HCT116 (cell line): Measurements from ENCODE around the gene PTGER4.

Source experiments
- EGR1 ChIP-seq: IDR thresholded peaks from 2 replicates; pipeline ENCODE4 v1.6.1; 2012; ENCODE audit warnings: low read depth
- ELF1 ChIP-seq: IDR thresholded peaks from 2 replicates; pipeline ENCODE4 v1.6.1; 2012; ENCODE audit warnings: low read depth, borderline replicate concordance
- EZH2 ChIP-seq: fragments of 200-600 bp; sonication (generic); IDR thresholded peaks from 2 replicates; pipeline ENCODE4 v1.6.1; 2017; ENCODE audit warnings: antibody characterized with exemption, mixed run types
- EZH2phosphoT487 ChIP-seq: fragments of 200-600 bp; IDR thresholded peaks from 2 replicates; pipeline ENCODE4 v1.6.1; 2018; ENCODE audit warnings: antibody characterized with exemption, borderline replicate concordance
- POLR2A ChIP-seq: IDR thresholded peaks from 2 replicates; pipeline ENCODE4 v1.7.0; 2011; ENCODE audit warnings: borderline replicate concordance; ENCODE audit not compliant: insufficient read depth, insufficient read length; ENCODE audit errors: extremely low read depth
- POLR2AphosphoS5 ChIP-seq: IDR thresholded peaks from 2 replicates; pipeline ENCODE4 v1.6.1; 2011; ENCODE audit warnings: mild to moderate bottlenecking, low read depth, low read length, moderate library complexity
- RAD21 ChIP-seq: IDR thresholded peaks from 2 replicates; pipeline ENCODE4 v1.6.1; 2012; ENCODE audit warnings: low read depth, mild to moderate bottlenecking
- YY1 ChIP-seq: IDR thresholded peaks from 2 replicates; pipeline ENCODE4 v1.6.1; 2011; ENCODE audit warnings: low read length, low read depth, moderate library complexity, mild to moderate bottlenecking; ENCODE audit not compliant: insufficient replicate concordance; ENCODE audit errors: extremely low read depth
- TF ChIP-seq, protein P1 (sequence below): IDR thresholded peaks from 2 replicates; pipeline ENCODE4 v1.6.1; 2012; ENCODE audit warnings: low read depth
- TF ChIP-seq, protein P2 (sequence below), 3 experiments: fragments of 200-600 bp in 1 of 3; sonication (generic) in 1 of 3; IDR thresholded peaks in 2 of 3; conservative IDR thresholded peaks in 1 of 3; 2 replicates each; pipeline ENCODE4 v1.5.1; 2012 to 2017; ENCODE audit warnings: low read depth in 2 of 3, low read length in 2 of 3, antibody characterized with exemption in 1 of 3, borderline replicate concordance in 1 of 3, control low read depth in 1 of 3, mild to moderate bottlenecking in 1 of 3, mixed read lengths in 1 of 3, mixed run types in 1 of 3, moderate library complexity in 1 of 3; ENCODE audit not compliant: insufficient read depth in 1 of 3
- TF ChIP-seq, protein P3 (sequence below): IDR thresholded peaks from 2 replicates; pipeline ENCODE4 v1.6.1; 2012

DNA sequence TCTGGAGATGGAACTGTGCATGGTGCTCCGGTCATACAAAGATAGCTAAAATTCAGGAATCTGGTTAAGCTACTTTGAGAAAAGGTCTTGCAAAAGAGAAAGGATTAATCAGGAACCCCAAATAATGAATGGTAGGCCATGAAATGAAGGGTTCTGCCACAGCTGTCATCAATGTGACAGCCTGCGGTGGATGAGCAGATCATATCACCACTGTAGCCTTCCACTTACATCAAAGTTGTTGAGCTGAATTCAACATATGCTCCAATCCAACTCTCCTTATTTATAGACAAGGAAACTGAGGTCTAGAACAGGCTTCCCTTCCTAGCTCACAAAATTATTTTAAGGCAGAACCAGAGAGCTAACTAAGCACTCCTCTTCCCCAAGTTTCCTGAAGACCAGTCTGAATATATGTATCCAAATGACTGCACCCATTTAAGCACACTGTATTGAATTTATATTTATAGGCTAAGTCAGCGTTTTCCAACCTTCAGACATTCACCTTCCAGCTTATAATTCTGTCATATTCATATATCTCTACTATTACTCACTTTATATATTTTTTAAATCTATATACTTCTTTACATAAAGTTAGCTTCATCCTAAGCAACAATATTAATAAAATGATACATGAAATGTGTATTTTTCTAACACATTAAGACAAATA is 13.9 kb upstream of the PTGER4 start:
- TF ChIP-seq, protein P1, sequence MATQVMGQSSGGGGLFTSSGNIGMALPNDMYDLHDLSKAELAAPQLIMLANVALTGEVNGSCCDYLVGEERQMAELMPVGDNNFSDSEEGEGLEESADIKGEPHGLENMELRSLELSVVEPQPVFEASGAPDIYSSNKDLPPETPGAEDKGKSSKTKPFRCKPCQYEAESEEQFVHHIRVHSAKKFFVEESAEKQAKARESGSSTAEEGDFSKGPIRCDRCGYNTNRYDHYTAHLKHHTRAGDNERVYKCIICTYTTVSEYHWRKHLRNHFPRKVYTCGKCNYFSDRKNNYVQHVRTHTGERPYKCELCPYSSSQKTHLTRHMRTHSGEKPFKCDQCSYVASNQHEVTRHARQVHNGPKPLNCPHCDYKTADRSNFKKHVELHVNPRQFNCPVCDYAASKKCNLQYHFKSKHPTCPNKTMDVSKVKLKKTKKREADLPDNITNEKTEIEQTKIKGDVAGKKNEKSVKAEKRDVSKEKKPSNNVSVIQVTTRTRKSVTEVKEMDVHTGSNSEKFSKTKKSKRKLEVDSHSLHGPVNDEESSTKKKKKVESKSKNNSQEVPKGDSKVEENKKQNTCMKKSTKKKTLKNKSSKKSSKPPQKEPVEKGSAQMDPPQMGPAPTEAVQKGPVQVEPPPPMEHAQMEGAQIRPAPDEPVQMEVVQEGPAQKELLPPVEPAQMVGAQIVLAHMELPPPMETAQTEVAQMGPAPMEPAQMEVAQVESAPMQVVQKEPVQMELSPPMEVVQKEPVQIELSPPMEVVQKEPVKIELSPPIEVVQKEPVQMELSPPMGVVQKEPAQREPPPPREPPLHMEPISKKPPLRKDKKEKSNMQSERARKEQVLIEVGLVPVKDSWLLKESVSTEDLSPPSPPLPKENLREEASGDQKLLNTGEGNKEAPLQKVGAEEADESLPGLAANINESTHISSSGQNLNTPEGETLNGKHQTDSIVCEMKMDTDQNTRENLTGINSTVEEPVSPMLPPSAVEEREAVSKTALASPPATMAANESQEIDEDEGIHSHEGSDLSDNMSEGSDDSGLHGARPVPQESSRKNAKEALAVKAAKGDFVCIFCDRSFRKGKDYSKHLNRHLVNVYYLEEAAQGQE = no peak
- TF ChIP-seq EZH2 (no peak), ELF1 (no peak), POLR2A (no peak), POLR2AphosphoS5 (no peak), RAD21 (no peak), EZH2phosphoT487 (no peak), YY1 (no peak), EGR1 (no peak)
- TF ChIP-seq, protein P2, sequence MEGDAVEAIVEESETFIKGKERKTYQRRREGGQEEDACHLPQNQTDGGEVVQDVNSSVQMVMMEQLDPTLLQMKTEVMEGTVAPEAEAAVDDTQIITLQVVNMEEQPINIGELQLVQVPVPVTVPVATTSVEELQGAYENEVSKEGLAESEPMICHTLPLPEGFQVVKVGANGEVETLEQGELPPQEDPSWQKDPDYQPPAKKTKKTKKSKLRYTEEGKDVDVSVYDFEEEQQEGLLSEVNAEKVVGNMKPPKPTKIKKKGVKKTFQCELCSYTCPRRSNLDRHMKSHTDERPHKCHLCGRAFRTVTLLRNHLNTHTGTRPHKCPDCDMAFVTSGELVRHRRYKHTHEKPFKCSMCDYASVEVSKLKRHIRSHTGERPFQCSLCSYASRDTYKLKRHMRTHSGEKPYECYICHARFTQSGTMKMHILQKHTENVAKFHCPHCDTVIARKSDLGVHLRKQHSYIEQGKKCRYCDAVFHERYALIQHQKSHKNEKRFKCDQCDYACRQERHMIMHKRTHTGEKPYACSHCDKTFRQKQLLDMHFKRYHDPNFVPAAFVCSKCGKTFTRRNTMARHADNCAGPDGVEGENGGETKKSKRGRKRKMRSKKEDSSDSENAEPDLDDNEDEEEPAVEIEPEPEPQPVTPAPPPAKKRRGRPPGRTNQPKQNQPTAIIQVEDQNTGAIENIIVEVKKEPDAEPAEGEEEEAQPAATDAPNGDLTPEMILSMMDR (IDR thresholded peaks at IDR 0.05 in 2 of 3, conservative IDR thresholded peaks at IDR 0.05 in 1 of 3; ENCODE audit: borderline replicate concordance in 1 of 3, insufficient read depth in 1 of 3, low read depth in 2 of 3, low read length in 2 of 3) = no peak
- TF ChIP-seq, protein P3, sequence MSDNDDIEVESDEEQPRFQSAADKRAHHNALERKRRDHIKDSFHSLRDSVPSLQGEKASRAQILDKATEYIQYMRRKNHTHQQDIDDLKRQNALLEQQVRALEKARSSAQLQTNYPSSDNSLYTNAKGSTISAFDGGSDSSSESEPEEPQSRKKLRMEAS = no peak
